ENCODE measurements around the gene ABLIM1. TPM values are rescaled to one million over a fixed set of nuclear protein-coding genes. Genes with fewer than 3 reads are reported as not detected.

ABLIM1 gene
- total and polyA plus RNA-seq, 2 of the 4 experiments (the other 2 are of a cell fraction), result 7.7 to 9.9 TPM

- no peak overlapping the region for H3K14ac ChIP-seq (replicated peaks; ENCODE audit: low read depth, low read length)
- H4K20me1 ChIP-seq (ENCODE audit: insufficient read depth, low read length), result no peaks in the 10 kb centered on the region
- H2AK5ac ChIP-seq (ENCODE audit: low read depth, low read length), result no peak overlapping the region
- no peaks in the 10 kb centered on the region for H3K36me3 ChIP-seq (ENCODE audit: control insufficient read depth, insufficient read depth, low read length)
- no peaks in the 10 kb centered on the region for H3K79me1 ChIP-seq (ENCODE audit: low read depth in 1 of 2, low read length in 2 of 2)
- no peak overlapping the region for H3K4ac ChIP-seq (ENCODE audit: low read depth, low read length)
- DNase-seq (no peak), ATAC-seq (ENCODE audit: low read depth) (no peak)
- H2AK9ac ChIP-seq (replicated peaks; ENCODE audit: low read depth, low read length, poor library complexity), result no peak overlapping the region
- no peak overlapping the region for H4K91ac ChIP-seq (ENCODE audit: insufficient read depth, low read depth, low read length)
- CTCF ChIA-PET, result interaction anchor here (0.6 to 1.5 kb wide), 2 partner anchors 33 to 196 kb away, joined by 4 read pairs; no protein-coding TSS in a partner anchor
- no peak overlapping the region for H4K5ac ChIP-seq (ENCODE audit: low read depth, low read length)
- no peaks in the 10 kb centered on the region for H3K9me3 ChIP-seq (ENCODE audit: control insufficient read depth, insufficient read depth, low read length)
- TF ChIP-seq CHD1 (IDR thresholded peaks at IDR 0.05; ENCODE audit: low read depth, low read length) (no peak), RFX5 (IDR thresholded peaks at IDR 0.05; ENCODE audit: low read depth, low read length) (no peak), MAZ (IDR thresholded peaks at IDR 0.05; ENCODE audit: borderline replicate concordance, low read depth, low read length) (no peak), RAD21 (IDR thresholded peaks at IDR 0.05; ENCODE audit: low read length) (no peak), NFE2L2 (IDR thresholded peaks at IDR 0.05; ENCODE audit: low read depth, low read length) (no peak), RCOR1 (IDR thresholded peaks at IDR 0.05; ENCODE audit: insufficient replicate concordance, low read length) (no peak), BHLHE40 (IDR thresholded peaks at IDR 0.05; ENCODE audit: low read depth, low read length) (no peak), SMC3 (IDR thresholded peaks at IDR 0.05; ENCODE audit: low read depth, low read length) (no peak), USF2 (IDR thresholded peaks at IDR 0.05; ENCODE audit: low read depth, low read length) (no peak), FOS (IDR thresholded peaks at IDR 0.05; ENCODE audit: low read depth, low read length) (no peak), CTCF (conservative IDR thresholded peaks at IDR 0.05; ENCODE audit: low read depth, low read length) (no peak), MAFK (IDR thresholded peaks at IDR 0.05; ENCODE audit: low read depth, low read length) (no peak), CEBPB (IDR thresholded peaks at IDR 0.05; ENCODE audit: low read depth, low read length) (no peak), POLR2A (IDR thresholded peaks at IDR 0.05; ENCODE audit: low read depth, low read length) (no peak), MXI1 (IDR thresholded peaks at IDR 0.05; ENCODE audit: borderline replicate concordance, low read depth, low read length) (no peak)
- no peak overlapping the region for H2BK20ac ChIP-seq (ENCODE audit: low read depth, low read length)
- no peak overlapping the region for H2AFZ ChIP-seq (replicated peaks; ENCODE audit: low read length, poor library complexity)
- in situ Hi-C loops (cut with MboI; ENCODE audit: low sequenced_read_pairs), result no loop called here
- dilution Hi-C loops (cut with HindIII; ENCODE audit: low sequenced_read_pairs, unreplicated experiment), result no loop called here
- no peak overlapping the region for H2BK120ac ChIP-seq (ENCODE audit: low read depth, low read length)
- no peak overlapping the region for H3K4me3 ChIP-seq (ENCODE audit: insufficient read depth, low read depth, low read length)
- no peak overlapping the region for H2BK15ac ChIP-seq (ENCODE audit: low read depth, low read length)
- no peak overlapping the region for H2BK5ac ChIP-seq (ENCODE audit: low read depth, low read length, poor library complexity, severe bottlenecking)
- WGBS, 2 experiments (ENCODE audit: extremely low coverage in 2 of 2, insufficient read length in 1 of 2), result 100% methylated on average over 1 of the region's 3 CpGs; no CpG with 5 or more reads in 1 of the 2 experiments
- no peak overlapping the region for H4K8ac ChIP-seq (ENCODE audit: low read depth in 2 of 2, low read length in 2 of 2)
- H3K23ac ChIP-seq (ENCODE audit: low read depth, low read length), result no peak overlapping the region
- peaks cover 13% of the 10 kb centered on the region for H3K27me3 ChIP-seq (ENCODE audit: control insufficient read depth, insufficient read depth, low read length)
- POLR2A ChIA-PET (ENCODE audit: unreplicated experiment), result no interaction called here
- H3K27ac ChIP-seq (ENCODE audit: insufficient read depth, low read length), result no peak overlapping the region
- no peak overlapping the region for H3K9ac ChIP-seq (ENCODE audit: low read depth, low read length)
- no TSS peak for BruUV-seq (replicated peaks)
- H3K56ac ChIP-seq (ENCODE audit: extremely low read depth, insufficient read depth, low read length), result no peak overlapping the region
- no peaks in the 10 kb centered on the region for H3K4me1 ChIP-seq (ENCODE audit: control insufficient read depth, insufficient read depth, low read length)
- H3K4me2 ChIP-seq (ENCODE audit: low read depth, low read length), result no peak overlapping the region
- intact Hi-C loops (cut with micrococcal nuclease), result no loop called here
- H3K18ac ChIP-seq (ENCODE audit: low read depth, low read length), result no peak overlapping the region
- no peaks in the 10 kb centered on the region for H3K9me1 ChIP-seq (ENCODE audit: insufficient read depth, low read length)
Observed at GRCh38 chr10:114661212-114661880, 3.3 kb upstream of the ABLIM1 start.

Measured in IMR-90 (cell line).